BLaER1 (cell line): Measurements from ENCODE around the gene PNPLA3.

ENCODE experiments used
- H3K27ac ChIP-seq: shearing (Covaris generic); formaldehyde crosslinking; 2 replicates; pipeline ENCODE4 v1.8.1; 2022
- H3K27me3 ChIP-seq: shearing (Covaris generic); formaldehyde crosslinking; 2 replicates; pipeline ENCODE4 v1.8.1; 2022
- H3K36me3 ChIP-seq: shearing (Covaris generic); formaldehyde crosslinking; 2 replicates; pipeline ENCODE4 v1.8.1; 2022
- H3K4me1 ChIP-seq: shearing (Covaris generic); formaldehyde crosslinking; 2 replicates; pipeline ENCODE4 v1.8.1; 2022
- H3K4me2 ChIP-seq: shearing (Covaris generic); formaldehyde crosslinking; 2 replicates; pipeline ENCODE4 v1.8.1; 2022
- H3K4me3 ChIP-seq: shearing (Covaris generic); formaldehyde crosslinking; 2 replicates; pipeline ENCODE4 v1.8.1; 2022
- H3K9ac ChIP-seq: shearing (Covaris generic); formaldehyde crosslinking; 2 replicates; pipeline ENCODE4 v1.8.1; 2022
- H3K9me3 ChIP-seq: shearing (Covaris generic); formaldehyde crosslinking; 2 replicates; pipeline ENCODE4 v1.8.1; 2022
- H4K20me1 ChIP-seq: shearing (Covaris generic); formaldehyde crosslinking; 2 replicates; pipeline ENCODE4 v1.8.1; 2022
- Cebpa-rat ChIP-seq: shearing (Covaris generic); IDR thresholded peaks from 2 replicates; pipeline ENCODE4 v1.8.1; 2022

PNPLA3 gene

GRCh38 chr22:43889860-43890253, 33.7 kb upstream of the PNPLA3 start:
- no peak overlapping the region for H3K4me3 ChIP-seq
- H3K4me2 ChIP-seq = no peak overlapping the region
- H4K20me1 ChIP-seq = peaks cover 6% of the 10 kb centered on the region; the same call in 1 of the 2 replicates
- TF ChIP-seq Cebpa-rat = no peak
- H3K36me3 ChIP-seq = no peaks in the 10 kb centered on the region
- H3K4me1 ChIP-seq = peaks cover under 1% of the 10 kb centered on the region; the same call in 1 of the 2 replicates
- H3K27me3 ChIP-seq = peaks cover 29% of the 10 kb centered on the region
- H3K9me3 ChIP-seq = no peaks in the 10 kb centered on the region
- H3K9ac ChIP-seq = no peak overlapping the region
- H3K27ac ChIP-seq = no peak overlapping the region

- no peak overlapping the region for H3K27ac ChIP-seq
- H3K27me3 ChIP-seq = peaks cover 31% of the 10 kb centered on the region
- no peak for TF ChIP-seq Cebpa-rat
- H3K36me3 ChIP-seq = no peaks in the 10 kb centered on the region
- no peaks in the 10 kb centered on the region; the same call in 1 of the 2 replicates for H3K4me1 ChIP-seq
- peaks cover 6% of the 10 kb centered on the region; the same call in 1 of the 2 replicates for H4K20me1 ChIP-seq
- H3K4me2 ChIP-seq = no peak overlapping the region
- no peak overlapping the region for H3K9ac ChIP-seq
- no peaks in the 10 kb centered on the region for H3K9me3 ChIP-seq
- H3K4me3 ChIP-seq = no peak overlapping the region
Observed at GRCh38 chr22:43890901-43891331, 32.7 kb upstream of the PNPLA3 start.

GRCh38 chr22:43891360-43892182, 32.0 kb upstream of the PNPLA3 start, which contains the start of gene PNPLA5:
Gene PNPLA5, minus strand, starts transcription at chr22:43892013. Its CDS starts 133 bp downstream, at chr22:43891880.
- Histone ChIP-seq H3K9me3 (no peaks in the 10 kb centered on the region), H3K4me3 (no peak within 1 kb of the TSS), H3K36me3 (no peaks in the 10 kb centered on the region), H3K9ac (no peak within 1 kb of the TSS), H3K27me3 (peaks cover 33% of the 10 kb centered on the region), H4K20me1 (peaks cover 6% of the 10 kb centered on the region; the same call in 1 of the 2 replicates), H3K4me1 (no peaks in the 10 kb centered on the region; the same call in 1 of the 2 replicates), H3K4me2 (no peak within 1 kb of the TSS), H3K27ac (no peak within 1 kb of the TSS)
- no peak for TF ChIP-seq Cebpa-rat

- Histone ChIP-seq H3K4me3 (no peak overlapping the region), H3K9ac (no peak overlapping the region)
- TF ChIP-seq Cebpa-rat = no peak
Observed at GRCh38 chr22:43892183-43892894, 31.3 kb upstream of the PNPLA3 start.

DNA sequence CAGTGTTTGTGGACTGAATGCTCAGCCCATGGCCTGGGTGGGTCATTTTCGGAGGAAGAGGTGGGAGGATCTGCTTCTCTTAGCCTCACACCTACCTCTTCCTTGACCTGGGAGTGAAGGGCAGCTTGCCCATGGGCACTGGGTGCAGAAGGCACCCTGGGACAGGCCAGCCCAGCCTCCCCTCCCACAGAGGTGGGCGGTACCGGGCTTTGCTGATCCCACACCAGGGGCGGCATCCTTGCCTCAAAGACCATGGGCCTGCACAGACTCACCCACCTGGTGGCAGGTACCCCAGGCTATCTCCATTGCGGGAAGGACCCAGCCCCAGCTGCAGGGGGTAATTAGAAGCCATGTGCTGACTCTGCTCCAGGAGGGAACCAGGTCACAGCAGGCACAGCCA, 30.3 kb upstream of the PNPLA3 start:
- H3K9me3 ChIP-seq = no peaks in the 10 kb centered on the region
- no peak overlapping the region for H3K9ac ChIP-seq
- no peak overlapping the region for H3K4me3 ChIP-seq
- H4K20me1 ChIP-seq = peaks cover 6% of the 10 kb centered on the region; the same call in 1 of the 2 replicates
- peaks cover 33% of the 10 kb centered on the region for H3K27me3 ChIP-seq
- no peak overlapping the region for H3K27ac ChIP-seq
- no peak overlapping the region for H3K4me2 ChIP-seq
- no peaks in the 10 kb centered on the region; the same call in 1 of the 2 replicates for H3K4me1 ChIP-seq
- TF ChIP-seq Cebpa-rat = no peak
- no peaks in the 10 kb centered on the region for H3K36me3 ChIP-seq

More at GRCh38 chr22:43892183-43892894, 31.3 kb upstream of the PNPLA3 start:
- H3K9me3 ChIP-seq = no peaks in the 10 kb centered on the region
- H4K20me1 ChIP-seq = peaks cover 6% of the 10 kb centered on the region; the same call in 1 of the 2 replicates
- H3K27ac ChIP-seq = no peak overlapping the region
- no peak overlapping the region for H3K4me2 ChIP-seq
- no peaks in the 10 kb centered on the region; the same call in 1 of the 2 replicates for H3K4me1 ChIP-seq
- H3K36me3 ChIP-seq = no peaks in the 10 kb centered on the region
- peaks cover 33% of the 10 kb centered on the region for H3K27me3 ChIP-seq

DNA sequence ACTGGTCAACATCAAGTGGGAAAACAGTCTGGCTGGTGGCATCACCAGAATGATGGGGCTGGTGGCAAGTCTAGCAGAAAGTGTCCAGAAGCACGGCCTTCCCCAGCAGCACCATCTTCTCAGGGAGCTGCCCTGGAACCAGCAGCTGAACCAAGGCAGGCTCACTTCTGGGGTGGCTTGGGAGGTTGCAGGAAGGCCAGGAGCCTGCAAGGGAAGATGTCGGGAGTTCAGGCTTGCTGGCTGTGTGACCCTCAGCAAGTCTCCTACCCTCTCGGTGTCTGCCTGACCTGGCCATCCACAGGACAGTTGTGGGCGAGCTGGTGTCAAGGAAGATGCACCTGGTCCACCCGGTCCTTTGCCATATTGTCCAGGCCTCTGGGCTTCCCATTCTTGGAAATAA, 29.5 kb upstream of the PNPLA3 start:
- TF ChIP-seq Cebpa-rat = no peak
- H3K27me3 ChIP-seq = peaks cover 33% of the 10 kb centered on the region

DNA sequence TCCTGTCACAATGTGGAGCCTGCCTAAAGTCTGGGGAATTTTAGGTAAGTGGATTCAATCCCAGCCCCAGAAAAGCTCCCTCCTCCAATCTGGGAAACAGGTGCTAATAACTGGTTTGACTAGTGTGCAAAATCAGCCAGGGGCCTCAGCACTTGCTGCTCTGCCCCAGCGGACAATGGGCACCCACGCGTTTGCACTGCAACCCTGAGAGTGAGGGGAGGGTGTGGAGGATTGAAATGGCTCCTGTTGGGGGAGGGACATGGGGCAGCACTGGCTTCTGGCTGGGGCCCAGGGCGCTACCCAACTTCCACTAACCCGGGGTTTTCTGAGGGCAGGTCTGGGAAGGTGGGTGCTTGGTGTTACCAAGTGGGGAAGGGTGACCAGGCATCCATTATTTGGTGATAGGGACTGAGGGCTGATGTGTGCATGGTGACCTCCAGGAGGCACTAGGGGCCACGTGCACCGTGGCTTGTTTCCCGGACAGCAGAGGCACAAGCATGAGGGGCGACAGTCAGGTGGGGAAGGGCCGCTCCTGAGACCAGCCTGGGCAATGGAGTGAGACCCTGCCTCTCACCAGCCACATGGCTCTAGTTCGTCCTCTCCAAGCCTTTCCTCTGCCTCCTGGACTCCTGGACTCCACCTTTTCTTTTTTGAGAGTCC, 27.5 kb upstream of the PNPLA3 start:
- no peaks in the 10 kb centered on the region; the same call in 1 of the 2 replicates for H3K4me1 ChIP-seq
- H4K20me1 ChIP-seq = peaks cover 3% of the 10 kb centered on the region; the same call in 1 of the 2 replicates
- no peaks in the 10 kb centered on the region for H3K36me3 ChIP-seq
- H3K9me3 ChIP-seq = no peaks in the 10 kb centered on the region
- TF ChIP-seq Cebpa-rat = no peak
- peaks cover 22% of the 10 kb centered on the region for H3K27me3 ChIP-seq
- no peak overlapping the region for H3K27ac ChIP-seq
- no peak overlapping the region for H3K4me2 ChIP-seq
- H3K9ac ChIP-seq = no peak overlapping the region
- no peak overlapping the region for H3K4me3 ChIP-seq

More for the DNA sequence above, 29.5 kb upstream of the PNPLA3 start:
- Histone ChIP-seq H3K4me1 (no peaks in the 10 kb centered on the region; the same call in 1 of the 2 replicates), H3K27ac (no peak overlapping the region), H3K36me3 (no peaks in the 10 kb centered on the region), H3K4me2 (no peak overlapping the region), H4K20me1 (peaks cover 6% of the 10 kb centered on the region; the same call in 1 of the 2 replicates), H3K9ac (no peak overlapping the region), H3K9me3 (no peaks in the 10 kb centered on the region), H3K4me3 (no peak overlapping the region)

DNA sequence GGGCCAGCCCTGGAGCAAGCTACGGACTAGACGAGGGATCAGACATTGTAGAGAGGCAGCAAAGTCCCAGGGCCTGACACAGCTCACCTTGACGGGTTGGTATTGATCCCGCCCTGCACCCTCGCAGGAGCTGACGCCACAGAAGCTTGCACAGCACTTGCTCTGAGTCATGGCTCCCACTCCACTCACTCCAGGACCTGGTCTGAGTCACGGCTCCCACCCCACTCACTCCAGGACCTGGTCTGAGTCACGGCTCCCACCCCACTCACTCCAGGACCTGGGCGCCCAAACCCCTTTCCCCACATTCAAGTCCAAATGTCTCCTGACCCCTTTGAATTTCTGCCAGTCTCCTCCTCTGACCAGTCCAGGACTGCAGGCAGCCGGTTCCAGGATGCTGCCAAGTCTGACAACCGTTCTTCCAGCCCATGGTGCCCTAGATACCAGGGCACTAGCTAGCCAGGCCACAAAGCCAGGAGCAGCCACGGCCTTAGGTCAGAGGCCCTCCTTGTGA, 25.8 kb upstream of the PNPLA3 start:
- Histone ChIP-seq H3K27ac (no peak overlapping the region), H3K4me1 (no peaks in the 10 kb centered on the region), H3K27me3 (peaks cover 5% of the 10 kb centered on the region; the same call in 1 of the 2 replicates), H3K36me3 (no peaks in the 10 kb centered on the region), H3K4me3 (no peak overlapping the region), H3K9ac (no peak overlapping the region), H3K4me2 (no peak overlapping the region), H3K9me3 (no peaks in the 10 kb centered on the region), H4K20me1 (no peaks in the 10 kb centered on the region)
- TF ChIP-seq Cebpa-rat = no peak

GRCh38 chr22:43900206-43900605, 23.4 kb upstream of the PNPLA3 start:
- TF ChIP-seq Cebpa-rat = no peak
- no peaks in the 10 kb centered on the region for H3K9me3 ChIP-seq
- no peaks in the 10 kb centered on the region for H4K20me1 ChIP-seq
- H3K4me3 ChIP-seq = no peak overlapping the region
- no peak overlapping the region for H3K4me2 ChIP-seq
- H3K27ac ChIP-seq = no peak overlapping the region
- no peak overlapping the region for H3K9ac ChIP-seq
- no peaks in the 10 kb centered on the region for H3K4me1 ChIP-seq
- no peaks in the 10 kb centered on the region for H3K36me3 ChIP-seq
- peaks cover 3% of the 10 kb centered on the region; the same call in 1 of the 2 replicates for H3K27me3 ChIP-seq
